Brain microvascular endothelial cell (primary cell): ENCODE measurements around the gene PPP4R2.

Source experiments
- DNase-seq: peaks from one replicate; pipeline ENCODE4 v3.0.0-alpha.2; 2020
- H3K27ac ChIP-seq: fragments of 250-450 bp; sonication (Bioruptor Pico); 2 replicates; pipeline ENCODE4 v1.5.1; 2020; ENCODE audit warnings: mild to moderate bottlenecking, moderate library complexity
- H3K27me3 ChIP-seq: fragments of 250-450 bp; sonication (Bioruptor Pico); replicated peaks from 2 replicates; pipeline ENCODE4 v1.5.1; 2020; ENCODE audit warnings: mild to moderate bottlenecking
- H3K36me3 ChIP-seq: fragments of 250-450 bp; sonication (Bioruptor Pico); replicated peaks from 2 replicates; pipeline ENCODE4 v1.5.1; 2020; ENCODE audit warnings: mild to moderate bottlenecking
- H3K4me3 ChIP-seq: 2 replicates; pipeline ENCODE4 v1.5.1; 2011; ENCODE audit warnings: low read depth, mild to moderate bottlenecking, control low read depth, low read length, moderate library complexity
- CTCF ChIP-seq: IDR thresholded peaks from 2 replicates; pipeline ENCODE4 v1.5.1; 2011; ENCODE audit warnings: low read depth, mild to moderate bottlenecking, moderate library complexity, low read length, control low read depth, inconsistent platforms; ENCODE audit errors: missing control alignments
- in situ Hi-C: cut with HindIII; loops from 2 replicates; pipeline ENCODE4 v1.10.0; 2017; ENCODE audit warnings: low sequenced_read_pairs, low pct_ligation_motif_present

The PPP4R2 gene

GRCh38 chr3:73004316-73004715, 7.7 kb downstream of the PPP4R2 start:
- no peak for DNase-seq
- H3K36me3 ChIP-seq = peaks cover 31% of the 10 kb centered on the region
- no peaks in the 10 kb centered on the region for H3K27me3 ChIP-seq
- TF ChIP-seq CTCF = no peak
- in situ Hi-C loops = no loop called here
- no peak overlapping the region for H3K27ac ChIP-seq
- H3K4me3 ChIP-seq = no peak overlapping the region

GRCh38 chr3:73007992-73008712, 11.5 kb downstream of the PPP4R2 start:
- Histone ChIP-seq H3K4me3 (no peak overlapping the region), H3K36me3 (peaks cover 22% of the 10 kb centered on the region), H3K27ac (no peak overlapping the region), H3K27me3 (no peaks in the 10 kb centered on the region)
- DNase-seq = no peak
- no peak for TF ChIP-seq CTCF
- in situ Hi-C loops = no loop called here

- in situ Hi-C loops = no loop called here
- no peaks in the 10 kb centered on the region for H3K27me3 ChIP-seq
- TF ChIP-seq CTCF = no peak
Measured at GRCh38 chr3:73009008-73009407, 12.4 kb downstream of the PPP4R2 start.

GRCh38 chr3:73009750-73010149, 13.1 kb downstream of the PPP4R2 start:
- DNase-seq = no peak
- Histone ChIP-seq H3K4me3 (no peak overlapping the region), H3K36me3 (peaks cover 20% of the 10 kb centered on the region), H3K27ac (no peak overlapping the region), H3K27me3 (no peaks in the 10 kb centered on the region)
- in situ Hi-C loops = no loop called here
- no peak for TF ChIP-seq CTCF

More at GRCh38 chr3:73009008-73009407, 12.4 kb downstream of the PPP4R2 start:
- Histone ChIP-seq H3K27ac (no peak overlapping the region), H3K4me3 (no peak overlapping the region), H3K36me3 (peaks cover 20% of the 10 kb centered on the region)
- no peak for DNase-seq

GRCh38 chr3:73010158-73010557, 13.5 kb downstream of the PPP4R2 start:
- TF ChIP-seq CTCF = no peak
- H3K36me3 ChIP-seq = peaks cover 20% of the 10 kb centered on the region

GRCh38 chr3:73018298-73018697, 21.7 kb downstream of the PPP4R2 start:
- H3K4me3 ChIP-seq = no peak overlapping the region
- in situ Hi-C loops = no loop called here
- no peaks in the 10 kb centered on the region for H3K36me3 ChIP-seq
- no peaks in the 10 kb centered on the region for H3K27me3 ChIP-seq
- DNase-seq = no peak
- no peak for TF ChIP-seq CTCF
- no peak overlapping the region for H3K27ac ChIP-seq

More at GRCh38 chr3:73010158-73010557, 13.5 kb downstream of the PPP4R2 start:
- H3K4me3 ChIP-seq = no peak overlapping the region
- no peak for DNase-seq
- in situ Hi-C loops = no loop called here
- H3K27ac ChIP-seq = no peak overlapping the region
- no peaks in the 10 kb centered on the region for H3K27me3 ChIP-seq
